T47D (cell line): ENCODE results near the gene UQCRC2.
"Not testable (repeated sequence)": the region's sequence is repeated elsewhere in the genome, so short reads cannot be mapped to it uniquely, and the experiment has no call there.

Experiments used
- DNase-seq, 2 experiments: peaks; one replicate each; pipeline versions ENCODE4 v3.0.0 to v3.0.0-alpha.2; 2011 to 2012; ENCODE audit warnings: low read depth in 1 of 2, low spot score in 1 of 2
- JUND ChIP-seq: IDR thresholded peaks from 2 replicates; pipeline ENCODE4 v1.6.1; 2012; ENCODE audit warnings: low read depth
- in situ Hi-C: cut with HindIII; loops from 2 replicates; pipeline ENCODE4 v1.10.0; 2016; ENCODE audit warnings: low sequenced_read_pairs, low pct_unique_long_range_greater_than_20kb

Gene UQCRC2

DNA sequence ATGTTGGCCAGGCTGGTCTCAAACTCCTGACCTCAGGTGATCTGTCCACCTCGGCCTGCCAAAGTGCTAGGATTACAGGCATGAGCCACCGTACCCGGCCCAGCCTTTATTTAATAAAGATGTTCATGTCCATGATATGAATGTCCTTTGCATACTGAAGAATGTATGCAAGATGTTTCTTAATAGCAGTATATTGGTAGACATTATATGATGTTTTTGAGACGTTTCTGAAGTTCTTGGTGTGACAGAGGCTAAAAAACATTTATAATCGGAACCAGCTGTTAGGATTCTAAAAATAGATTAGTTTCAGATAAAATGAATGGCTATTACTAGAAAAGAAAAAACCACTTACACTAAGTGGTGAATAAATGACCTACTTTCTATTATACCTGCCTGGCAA, 36.0 kb downstream of the UQCRC2 start:
- TF ChIP-seq JUND: no peak
- in situ Hi-C loops: no loop called here
- no peak for DNase-seq

GRCh38 chr16:21989751-21990150, 36.6 kb downstream of the UQCRC2 start:
- TF ChIP-seq JUND: no peak
- no peak for DNase-seq
- in situ Hi-C loops: no loop called here

DNA sequence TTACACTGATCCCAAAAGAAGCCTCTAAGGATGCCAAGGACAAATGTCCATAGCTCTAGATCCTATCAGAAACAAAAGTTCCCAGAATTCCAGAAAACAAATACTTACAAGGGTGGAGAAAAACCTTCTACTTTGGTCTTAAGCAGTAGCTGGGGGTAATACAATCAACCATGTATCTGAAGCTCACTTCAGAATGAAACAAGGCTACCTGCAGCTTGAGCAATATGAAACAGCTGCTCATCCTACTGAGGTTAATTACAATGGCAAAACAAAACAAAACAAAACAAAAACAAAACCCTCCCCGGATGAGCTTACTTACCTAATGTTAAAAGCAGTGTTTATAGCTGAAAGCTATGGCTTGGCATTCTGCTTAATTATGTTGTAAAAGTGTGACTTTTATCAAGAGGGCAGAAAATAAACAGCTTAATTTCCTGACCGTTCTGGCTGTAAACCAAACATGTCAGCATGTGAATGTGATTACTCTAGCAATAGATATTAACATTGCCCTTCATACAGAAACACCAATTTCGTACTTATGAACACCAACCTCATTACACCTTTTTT, 37.3 kb downstream of the UQCRC2 start:
- DNase-seq: no peak
- in situ Hi-C loops: no loop called here
- TF ChIP-seq JUND: no peak

- no peak for TF ChIP-seq JUND
- DNase-seq: no peak
- in situ Hi-C loops: no loop called here
These were observed 38.5 kb downstream of the UQCRC2 start for GRCh38 chr16:21991621-21992020.

GRCh38 chr16:21994856-21995465, 41.8 kb downstream of the UQCRC2 start:
- TF ChIP-seq JUND: no peak
- in situ Hi-C loops: no loop called here
- DNase-seq: no peak

DNA sequence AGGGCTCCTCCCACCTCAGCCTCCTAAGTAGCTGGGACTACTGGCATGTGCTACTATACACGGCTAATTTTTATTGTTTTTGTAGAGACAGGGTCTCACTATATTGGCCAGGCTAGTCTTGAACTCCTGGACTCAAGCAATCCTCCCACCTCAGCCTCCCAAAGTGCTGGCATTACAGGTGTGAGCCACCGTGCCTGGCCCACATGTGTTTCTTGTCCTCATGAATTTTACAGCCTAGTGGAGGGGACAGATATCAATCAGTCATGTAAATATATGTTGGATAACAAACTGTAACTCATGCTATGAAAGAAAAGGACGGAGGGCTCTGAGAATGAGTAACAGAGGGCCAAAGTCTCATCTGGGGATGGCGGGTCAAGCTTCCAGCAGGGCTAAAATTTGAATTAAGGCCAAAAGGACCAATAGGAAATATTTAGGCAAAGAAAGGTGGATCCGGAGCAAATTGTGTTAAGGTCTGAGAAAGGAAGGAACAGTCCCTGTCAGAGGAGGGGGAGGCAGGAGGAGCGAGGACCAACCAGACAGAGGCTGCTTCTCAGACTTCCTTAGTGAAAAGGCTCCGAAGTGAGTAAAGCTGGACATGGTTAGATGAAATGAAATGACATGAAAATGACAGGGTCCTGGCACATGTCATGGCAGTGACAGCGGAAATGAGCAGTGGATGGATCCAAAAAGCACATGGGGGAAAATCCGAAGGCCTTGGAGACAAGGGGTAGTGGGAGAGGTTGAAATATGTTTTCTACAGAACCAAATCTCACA, 43.9 kb downstream of the UQCRC2 start:
- no peak for TF ChIP-seq JUND
- no peak for DNase-seq
- in situ Hi-C loops: no loop called here

GRCh38 chr16:21997697-21998480, 44.7 kb downstream of the UQCRC2 start:
- DNase-seq: no peak
- no peak for TF ChIP-seq JUND
- in situ Hi-C loops: no loop called here

DNA sequence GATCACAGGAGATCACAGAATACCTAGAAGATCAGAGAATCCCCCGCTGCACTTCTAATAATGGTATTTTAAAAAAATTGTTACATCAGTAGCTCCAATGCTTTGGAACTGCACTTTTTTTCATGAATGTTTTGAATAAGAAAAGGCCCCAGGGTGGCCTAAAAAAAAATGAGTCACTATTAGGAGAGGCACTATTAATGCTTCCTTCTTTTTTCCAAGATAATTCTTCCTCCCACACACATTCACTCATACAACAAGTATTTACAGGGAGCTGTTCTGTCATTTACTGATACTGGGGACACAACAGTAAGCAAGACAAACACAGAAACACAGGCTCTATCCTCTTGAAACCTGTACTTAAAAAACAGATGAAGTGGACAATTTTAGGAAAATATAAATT, 48.4 kb downstream of the UQCRC2 start:
- in situ Hi-C loops: no loop called here
- no peak for DNase-seq
- TF ChIP-seq JUND: no peak

- in situ Hi-C loops, DNase-seq: not testable (repeated sequence)
These were observed 48.9 kb downstream of the UQCRC2 start for GRCh38 chr16:22002047-22002446.

GRCh38 chr16:22003195-22003594, 50.0 kb downstream of the UQCRC2 start:
- in situ Hi-C loops: no loop called here
- no peak for DNase-seq
- TF ChIP-seq JUND: no peak

DNA sequence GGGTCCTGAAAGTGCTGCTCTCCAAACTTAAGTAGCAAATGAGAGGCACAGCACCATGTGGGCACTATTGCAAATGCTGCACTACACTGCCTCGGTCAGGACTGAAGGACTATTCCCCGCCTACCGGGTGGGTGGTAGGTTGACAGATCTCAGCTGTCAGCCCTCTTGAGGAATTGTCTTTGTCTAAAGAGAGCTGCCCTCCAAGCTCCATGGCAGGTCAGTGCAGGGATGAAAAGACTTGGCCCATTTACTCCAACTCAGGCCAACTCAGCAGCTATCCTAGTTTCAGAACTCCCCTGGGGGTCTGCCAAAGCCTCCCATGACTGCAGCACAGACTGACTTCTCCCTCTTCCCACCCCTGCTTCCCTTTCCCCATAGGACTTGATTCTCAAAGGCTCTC, 51.2 kb downstream of the UQCRC2 start:
- no peak for DNase-seq
- no peak for TF ChIP-seq JUND
- in situ Hi-C loops: no loop called here

DNA sequence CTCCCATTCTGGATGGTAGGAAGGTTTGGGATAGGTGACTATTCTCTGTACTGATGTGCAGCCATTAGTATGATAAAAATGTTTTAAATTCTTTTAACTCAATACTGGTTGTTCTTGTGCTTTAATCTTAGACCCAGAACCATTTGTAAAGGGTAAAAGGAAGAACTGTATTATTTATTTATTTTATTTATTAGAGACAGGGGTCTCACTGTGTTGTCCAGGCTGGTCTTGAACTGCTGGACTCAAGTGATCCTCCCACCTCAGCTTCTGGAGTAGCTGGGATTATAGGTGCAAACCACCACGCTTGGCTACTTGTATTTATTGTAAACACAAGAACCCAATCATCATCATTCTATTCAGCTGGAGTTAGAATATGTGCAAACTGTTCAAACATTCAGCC, 52.6 kb downstream of the UQCRC2 start:
- no peak for DNase-seq
- TF ChIP-seq JUND: no peak
- in situ Hi-C loops: no loop called here

- DNase-seq: no peak
- TF ChIP-seq JUND: no peak
- in situ Hi-C loops: no loop called here
These were observed 53.5 kb downstream of the UQCRC2 start for GRCh38 chr16:22006636-22007035.
